ENCODE data around the gene AGBL2.
"Not testable (repeated sequence)": the region's sequence is repeated elsewhere in the genome, so short reads cannot be mapped to it uniquely, and the experiment has no call there.

Gene AGBL2, protein sequence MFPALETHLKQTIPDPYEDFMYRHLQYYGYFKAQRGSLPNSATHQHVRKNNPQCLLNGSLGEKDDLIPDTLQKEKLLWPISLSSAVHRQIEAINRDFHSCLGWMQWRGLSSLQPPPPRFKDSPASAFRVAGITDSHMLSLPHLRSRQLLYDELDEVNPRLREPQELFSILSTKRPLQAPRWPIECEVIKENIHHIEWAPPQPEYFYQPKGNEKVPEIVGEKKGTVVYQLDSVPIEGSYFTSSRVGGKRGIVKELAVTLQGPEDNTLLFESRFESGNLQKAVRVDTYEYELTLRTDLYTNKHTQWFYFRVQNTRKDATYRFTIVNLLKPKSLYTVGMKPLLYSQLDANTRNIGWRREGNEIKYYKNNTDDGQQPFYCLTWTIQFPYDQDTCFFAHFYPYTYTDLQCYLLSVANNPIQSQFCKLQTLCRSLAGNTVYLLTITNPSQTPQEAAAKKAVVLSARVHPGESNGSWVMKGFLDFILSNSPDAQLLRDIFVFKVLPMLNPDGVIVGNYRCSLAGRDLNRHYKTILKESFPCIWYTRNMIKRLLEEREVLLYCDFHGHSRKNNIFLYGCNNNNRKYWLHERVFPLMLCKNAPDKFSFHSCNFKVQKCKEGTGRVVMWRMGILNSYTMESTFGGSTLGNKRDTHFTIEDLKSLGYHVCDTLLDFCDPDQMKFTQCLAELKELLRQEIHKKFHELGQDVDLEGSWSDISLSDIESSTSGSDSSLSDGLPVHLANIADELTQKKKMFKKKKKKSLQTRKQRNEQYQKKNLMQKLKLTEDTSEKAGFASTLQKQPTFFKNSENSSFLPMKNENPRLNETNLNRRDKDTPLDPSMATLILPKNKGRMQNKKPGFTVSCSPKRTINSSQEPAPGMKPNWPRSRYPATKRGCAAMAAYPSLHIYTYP

DNA sequence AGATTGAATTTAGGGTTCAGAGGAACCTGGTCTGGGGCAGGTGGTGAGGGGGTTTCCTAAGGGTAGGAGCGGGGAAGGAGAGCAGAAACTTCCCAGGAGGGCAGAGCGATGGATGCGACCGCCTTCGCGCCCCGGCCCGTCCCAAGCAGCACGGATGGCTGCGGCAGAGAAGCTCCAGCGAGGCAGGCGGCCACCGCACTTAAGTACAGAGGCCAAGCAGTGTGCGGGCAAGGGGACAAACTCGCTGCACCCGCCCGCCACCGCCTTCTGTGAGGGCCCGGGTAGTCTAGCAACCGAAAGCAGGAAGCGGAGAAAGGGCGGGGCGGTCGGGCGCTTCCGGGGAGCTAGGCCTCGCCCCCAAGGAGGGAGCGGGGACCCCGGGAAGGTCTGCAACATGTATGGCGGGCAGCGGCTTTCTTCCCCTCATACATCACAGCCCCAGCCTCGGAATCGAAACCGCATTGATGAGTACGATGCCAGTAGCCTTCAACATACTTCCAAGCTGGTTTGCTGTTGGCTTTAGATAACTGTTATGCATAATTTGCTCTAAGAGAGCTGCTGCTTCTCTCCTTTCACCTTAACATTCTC, at the start of gene AGBL2:
TSS of gene AGBL2 (minus strand) at position 288 of the 588 bp plus-strand sequence. CDS start 719 bp downstream, outside the sequence.
- no peak for FAIRE-seq

DNA sequence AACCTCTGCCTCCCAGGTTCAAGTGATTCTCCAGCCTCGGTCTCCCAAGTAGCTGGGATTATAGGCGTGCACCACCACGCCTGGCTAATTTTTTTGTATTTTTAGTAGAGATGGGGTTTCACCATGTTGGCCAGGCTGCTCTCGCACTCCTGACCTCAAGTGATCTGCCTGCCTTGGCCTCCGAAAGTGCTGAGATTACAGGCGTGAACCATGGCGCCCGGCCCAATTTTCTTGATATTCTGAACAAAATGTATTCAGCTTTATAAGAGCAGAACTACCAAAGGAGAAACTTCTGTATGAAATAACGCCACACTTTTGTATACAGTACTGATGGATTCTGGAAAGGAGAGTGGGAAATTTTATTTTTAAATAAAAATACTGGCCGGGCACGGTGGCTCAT, 44.1 kb upstream of the AGBL2 start:
- FAIRE-seq, result not testable (repeated sequence)

DNA sequence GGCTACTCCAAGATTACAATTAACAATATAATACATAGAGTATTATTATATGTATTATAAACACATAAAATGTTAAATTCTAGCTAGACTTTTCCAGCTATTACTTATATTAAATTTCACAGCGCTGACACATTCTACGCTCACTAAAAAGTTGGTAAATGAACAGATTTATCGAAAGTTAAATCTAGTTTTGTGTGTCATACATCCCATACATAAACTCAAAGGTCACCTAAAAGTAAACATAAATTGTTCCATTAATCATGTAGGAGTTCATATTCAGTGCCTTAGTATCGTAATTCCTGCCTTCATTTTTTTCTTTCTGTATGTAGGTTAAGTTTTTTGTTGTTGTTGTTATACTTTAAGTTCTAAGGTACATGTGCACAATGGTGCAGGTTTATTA, 41.0 kb upstream of the AGBL2 start:
- FAIRE-seq, result no peak

DNA sequence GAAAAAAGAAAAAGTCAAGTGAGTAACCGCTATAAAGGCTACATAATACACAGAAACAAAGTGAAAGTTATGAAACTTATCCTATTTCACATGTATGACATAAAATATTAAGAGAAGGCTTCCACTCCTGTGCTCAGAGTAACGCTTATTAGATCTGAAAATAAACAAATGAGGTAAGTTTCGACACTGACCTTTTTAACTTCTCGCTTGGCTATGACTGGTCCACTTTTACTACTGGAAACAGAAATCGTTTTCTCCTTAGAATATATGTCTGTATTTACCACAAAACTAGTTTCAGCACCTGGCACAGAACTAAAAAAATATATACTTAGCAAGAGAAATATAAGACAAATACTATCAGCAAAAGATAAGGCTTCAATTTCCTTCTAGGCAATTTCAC, 35.6 kb upstream of the AGBL2 start:
- no peak for FAIRE-seq

DNA sequence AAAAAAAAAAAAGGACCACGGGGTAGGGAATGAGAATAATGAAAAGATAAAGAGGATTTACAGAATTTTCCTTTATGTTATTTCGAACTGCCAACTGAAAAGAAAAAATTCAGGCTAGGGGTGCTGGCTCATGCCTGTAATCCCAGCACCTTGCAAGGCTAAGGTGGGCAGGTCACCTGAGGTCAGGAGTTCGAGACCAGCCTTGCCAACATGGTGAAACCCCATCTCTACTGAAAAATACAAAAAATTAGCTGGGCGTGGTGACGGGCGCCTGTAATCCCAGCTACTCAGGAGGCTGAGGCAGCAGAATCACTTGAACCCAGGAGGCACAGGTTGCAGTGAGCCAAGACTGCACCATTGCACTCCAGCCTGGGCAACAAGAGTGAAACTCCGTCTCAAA, 27.3 kb upstream of the AGBL2 start:
- not testable (repeated sequence) for FAIRE-seq

DNA sequence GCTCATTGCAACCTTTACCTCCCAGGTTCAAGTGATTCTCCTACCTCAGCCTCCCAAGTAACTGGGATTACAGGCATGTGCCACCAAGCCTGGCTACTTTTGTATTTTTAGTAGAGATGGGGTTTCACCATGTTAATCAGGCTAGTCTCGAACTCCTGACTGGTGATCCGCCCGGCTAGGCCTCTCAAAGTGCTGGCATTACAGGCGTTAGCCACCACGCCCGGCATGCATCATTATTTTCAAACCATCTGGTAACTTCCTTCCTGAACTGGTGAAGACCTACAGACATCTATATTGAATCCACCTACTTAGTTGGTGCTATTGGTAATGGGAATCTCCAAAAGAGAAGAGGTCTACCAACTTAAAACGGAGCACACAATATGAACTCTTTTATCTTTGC, 22.6 kb upstream of the AGBL2 start:
- FAIRE-seq, result not testable (repeated sequence)

DNA sequence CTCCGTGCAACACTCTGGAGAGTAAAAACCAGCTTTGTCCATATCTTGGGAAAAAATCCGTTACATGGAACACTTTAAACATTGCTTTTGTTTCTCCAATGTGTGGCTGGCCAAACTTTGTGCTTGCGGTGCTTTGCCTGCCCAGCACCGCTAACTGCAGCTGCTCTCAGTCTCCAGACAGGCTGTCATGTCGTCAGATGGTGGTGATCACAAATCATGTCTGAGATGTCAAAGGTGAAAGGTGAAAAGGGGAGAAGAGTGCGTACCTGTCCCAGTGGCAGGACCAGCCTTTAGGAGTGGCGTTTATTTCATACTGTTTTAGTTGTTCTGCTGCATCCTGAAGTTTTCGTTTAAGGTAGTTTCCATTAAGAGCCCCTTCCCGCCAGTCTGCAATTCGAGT, 17.1 kb upstream of the AGBL2 start:
- FAIRE-seq, result no peak

DNA sequence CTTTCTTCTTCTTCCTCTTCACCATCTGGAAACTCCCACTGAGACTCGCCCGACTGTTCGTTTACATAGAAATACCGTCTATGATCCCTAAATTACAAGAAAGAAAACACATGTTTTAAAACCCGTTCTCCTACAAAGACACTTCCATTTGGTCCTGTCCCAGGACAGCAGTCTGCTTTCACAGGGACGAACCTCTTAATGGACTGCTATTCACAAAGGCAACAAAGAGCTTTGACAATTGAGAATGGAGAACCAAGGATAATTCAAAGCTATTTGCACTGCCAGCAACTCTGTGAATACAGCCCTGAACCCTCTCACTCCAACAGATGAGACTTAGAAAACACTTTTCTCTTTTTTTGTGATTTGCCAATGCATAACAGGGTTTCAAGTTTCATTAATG, 16.3 kb upstream of the AGBL2 start:
- no peak for FAIRE-seq

DNA sequence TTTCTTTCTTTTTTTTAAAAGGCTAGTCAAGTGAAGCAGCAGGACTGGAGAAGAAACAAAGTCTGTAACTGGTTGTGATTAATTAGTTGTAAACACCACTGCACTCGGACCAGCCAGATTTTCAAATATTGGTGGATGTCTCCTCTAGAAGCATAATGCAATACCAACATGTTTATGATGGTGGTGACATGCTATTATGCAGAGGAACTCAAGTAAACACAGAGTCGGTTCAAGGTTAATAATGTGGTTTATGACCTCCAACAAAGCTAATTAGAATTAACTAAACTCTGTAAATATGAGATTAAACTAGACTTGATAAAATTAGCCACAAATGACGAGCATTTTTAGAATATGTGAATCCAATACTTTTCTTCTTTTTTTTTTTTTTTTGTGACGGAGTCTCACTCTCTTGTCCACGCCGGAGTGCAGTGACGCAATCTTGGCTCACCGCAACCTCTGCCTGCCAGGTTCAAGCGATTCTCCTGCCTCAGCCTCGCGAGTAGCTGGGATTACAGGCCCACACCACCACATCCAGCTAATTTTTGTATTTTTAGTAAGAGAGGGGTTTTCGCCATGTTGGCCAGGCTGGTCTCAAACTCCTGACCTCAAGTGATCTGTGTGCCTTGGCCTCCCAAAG, 11.8 kb upstream of the AGBL2 start:
- no peak for FAIRE-seq

DNA sequence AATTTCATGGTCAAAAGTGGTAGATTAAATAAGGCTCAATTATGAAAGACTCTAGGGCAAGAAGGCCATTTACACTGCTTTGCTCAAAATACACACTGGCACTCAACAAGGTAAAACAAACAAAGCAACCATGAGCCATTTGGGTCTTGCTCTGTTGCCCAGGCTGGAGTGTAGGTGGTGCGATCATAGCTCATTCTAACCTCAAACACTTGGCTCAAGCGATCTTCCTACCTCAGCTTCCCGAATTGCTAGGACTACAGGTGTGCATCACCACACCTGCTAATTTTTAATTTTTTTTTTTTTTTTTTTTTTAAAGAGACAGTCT, 10.9 kb upstream of the AGBL2 start:
- no peak for FAIRE-seq

DNA sequence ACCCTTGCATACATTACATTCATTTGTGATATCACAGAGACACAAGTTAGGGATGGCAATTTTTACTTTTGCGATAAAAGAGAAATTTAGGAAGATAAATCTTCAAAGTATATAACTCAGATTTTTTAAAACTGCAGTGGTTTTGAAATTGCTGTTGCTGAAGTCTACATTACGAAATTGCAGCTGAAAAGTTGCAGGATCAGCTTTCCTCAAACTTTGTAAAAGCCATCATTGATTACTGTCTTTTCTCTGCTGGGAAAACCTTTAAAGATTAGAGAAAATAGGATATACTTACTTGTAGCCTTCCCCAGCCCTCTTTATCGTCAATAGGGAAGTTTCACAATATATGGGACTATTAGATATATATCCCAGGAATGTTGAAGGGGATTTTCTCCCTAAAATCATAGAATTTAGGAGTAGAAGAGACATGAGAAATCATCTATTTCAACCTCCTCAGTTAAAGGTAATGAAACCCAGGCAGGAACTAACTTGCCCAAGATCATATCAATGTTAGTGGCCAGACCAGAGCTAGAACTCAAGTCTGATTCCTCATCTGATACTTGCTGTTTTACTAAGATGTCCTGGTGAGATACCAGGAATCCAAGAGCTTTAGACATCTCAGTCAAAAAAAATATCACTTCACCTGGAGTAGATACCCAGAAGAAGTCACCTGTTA, 10.4 kb upstream of the AGBL2 start:
- no peak for FAIRE-seq

DNA sequence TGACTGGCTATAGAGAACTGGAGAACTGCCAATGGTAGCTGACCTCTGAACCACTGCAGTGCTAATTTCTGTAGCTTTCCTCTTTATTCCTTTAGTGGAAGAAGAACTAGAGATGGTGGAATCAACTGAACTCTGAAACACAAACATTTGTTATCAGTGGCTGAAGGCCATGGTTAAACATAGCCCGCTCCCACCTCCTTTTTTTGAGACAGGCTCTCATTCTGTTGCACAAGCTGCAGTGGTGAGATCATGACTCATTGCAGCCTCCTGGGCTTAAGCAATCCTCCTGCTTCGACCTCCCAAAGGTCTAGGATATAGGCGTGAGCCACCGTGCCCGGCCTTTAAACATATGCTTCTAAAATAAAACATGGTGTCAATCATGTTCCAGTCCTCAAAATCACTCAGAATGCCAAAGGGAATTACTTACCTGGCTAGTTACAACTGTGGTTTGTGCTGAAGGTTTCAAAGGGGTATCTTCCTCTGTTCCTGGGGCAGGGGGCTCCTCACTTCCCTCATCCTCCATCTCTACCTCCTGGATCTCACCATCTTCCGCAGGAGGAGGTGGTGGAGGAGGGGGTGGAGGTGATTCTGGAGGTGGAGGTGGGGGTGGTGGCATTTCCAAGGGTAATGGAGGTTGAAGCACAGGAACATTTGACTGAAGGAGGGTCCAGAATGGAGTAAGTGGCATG, 9.0 kb upstream of the AGBL2 start:
- FAIRE-seq, result no peak

DNA sequence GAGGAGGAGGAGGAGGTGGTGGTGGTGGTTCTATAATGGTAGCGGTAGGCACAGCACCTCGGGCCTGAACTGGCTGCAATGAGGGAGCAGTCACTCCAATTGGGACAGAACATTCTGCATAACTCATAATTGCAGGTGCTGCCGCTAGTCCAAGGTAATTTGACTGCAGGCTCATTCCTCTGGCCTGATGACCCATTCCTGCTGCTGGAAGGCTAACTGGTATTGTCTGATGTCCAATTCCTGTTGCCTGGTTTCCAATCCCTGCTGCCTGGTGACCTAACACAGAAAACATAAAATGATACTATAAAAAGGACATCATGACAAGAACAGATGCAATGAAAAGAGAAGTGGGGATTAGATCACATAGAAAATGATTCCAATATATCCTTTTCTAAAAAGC, 7.9 kb upstream of the AGBL2 start:
- FAIRE-seq, result no peak

DNA sequence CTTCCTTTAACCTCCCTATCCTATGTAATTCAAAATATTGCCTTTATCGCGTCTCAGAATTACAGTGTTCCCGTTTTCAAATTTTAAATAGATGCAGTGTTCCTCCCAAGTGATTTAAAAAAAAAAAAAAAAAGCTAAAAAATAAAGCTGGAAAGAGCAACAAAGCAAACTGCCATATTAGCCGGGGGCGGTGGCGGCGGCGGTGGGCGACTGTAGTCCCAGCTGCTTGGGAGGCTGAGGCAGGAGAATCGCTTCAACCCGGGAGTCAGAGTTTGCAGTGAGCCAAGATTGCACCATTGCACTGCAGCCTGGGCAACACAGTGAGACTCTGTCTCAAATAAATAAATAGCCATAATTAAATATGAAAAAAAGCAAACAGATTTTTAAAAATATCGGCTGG, 5.5 kb upstream of the AGBL2 start:
- FAIRE-seq, result no peak

DNA sequence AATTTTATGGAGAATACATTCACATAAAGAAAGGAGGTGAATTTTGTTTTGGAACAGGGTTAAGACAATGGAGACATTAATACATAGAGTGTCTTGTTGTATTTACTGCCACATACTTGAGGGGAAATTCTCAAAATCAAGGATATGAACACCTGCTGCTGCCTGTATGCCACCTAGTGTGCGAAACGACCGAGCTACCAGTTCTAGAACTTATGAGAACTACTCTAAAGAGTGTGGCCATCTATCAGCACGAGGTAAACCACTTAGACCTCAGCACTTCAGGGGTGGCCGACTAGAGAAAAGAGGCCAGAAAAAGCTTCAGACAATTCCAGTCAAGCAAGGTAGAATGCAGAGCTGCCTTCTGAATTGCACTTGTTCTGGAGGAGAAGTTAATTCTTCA, 1.5 kb upstream of the AGBL2 start:
- no peak for FAIRE-seq

DNA sequence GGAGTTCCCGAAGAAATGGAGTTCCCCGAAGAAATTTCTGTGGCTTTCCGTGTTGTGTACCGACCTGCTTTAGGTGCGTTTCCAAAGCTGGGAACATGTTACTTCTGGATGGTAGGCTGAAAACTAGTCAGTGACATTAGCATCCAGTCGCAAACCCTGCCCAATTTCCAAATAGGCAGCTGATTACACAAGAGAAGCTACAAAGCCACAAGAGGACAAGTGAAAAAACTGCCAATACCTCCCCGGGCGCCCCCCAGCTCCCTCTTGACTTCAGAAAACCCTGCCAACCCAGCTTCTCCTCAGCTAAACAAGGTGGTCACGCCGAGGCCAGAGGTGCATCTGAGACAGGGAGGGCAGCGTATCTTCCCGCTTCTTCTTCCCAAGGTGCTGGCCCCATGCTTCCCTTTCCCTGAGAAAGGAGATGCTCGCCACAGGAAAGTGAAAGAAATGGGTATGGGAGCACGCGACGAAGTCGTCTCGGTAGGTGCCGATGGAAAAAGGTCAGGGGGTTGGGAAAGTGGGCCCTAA, 551 bp downstream of the AGBL2 start:
- no peak for FAIRE-seq

DNA sequence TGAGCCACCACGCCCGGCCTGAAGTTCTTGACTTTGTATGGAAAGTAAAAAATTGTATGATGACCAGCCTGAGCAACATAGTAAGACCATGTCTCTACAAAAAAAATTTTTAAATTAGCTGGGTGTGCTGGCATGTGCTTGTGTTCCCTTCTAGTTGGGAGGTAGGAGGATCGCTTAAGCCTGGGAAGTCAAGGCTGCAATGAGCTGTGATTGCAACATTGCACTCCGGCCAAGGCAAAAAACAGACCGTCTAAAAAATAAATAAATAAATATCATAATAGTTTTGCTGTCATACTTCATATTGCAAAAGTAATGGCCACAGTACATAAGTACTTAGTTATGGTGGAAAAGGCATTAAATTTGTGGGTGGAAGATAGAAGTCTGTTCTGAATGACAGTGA, 3.4 kb downstream of the AGBL2 start:
- FAIRE-seq, result no peak

DNA sequence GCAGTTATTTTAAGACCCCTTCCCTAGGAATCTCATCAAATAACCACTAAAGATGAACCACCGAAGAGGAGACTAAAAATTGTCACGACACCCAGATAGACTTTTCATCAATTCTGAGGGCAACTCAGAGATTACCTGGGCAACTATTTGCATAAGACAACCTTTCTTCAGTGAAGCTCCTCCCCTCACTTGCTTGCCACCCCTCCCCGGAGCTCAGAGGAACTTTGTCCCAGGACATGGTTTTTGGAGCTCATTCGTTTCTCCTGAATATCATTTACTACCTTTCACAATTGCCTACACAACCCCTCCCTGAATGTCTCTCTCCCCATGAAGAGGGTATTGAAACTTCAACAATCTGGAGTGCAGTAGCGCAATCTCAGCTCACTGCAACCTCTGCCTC, 3.9 kb downstream of the AGBL2 start:
- FAIRE-seq, result no peak

DNA sequence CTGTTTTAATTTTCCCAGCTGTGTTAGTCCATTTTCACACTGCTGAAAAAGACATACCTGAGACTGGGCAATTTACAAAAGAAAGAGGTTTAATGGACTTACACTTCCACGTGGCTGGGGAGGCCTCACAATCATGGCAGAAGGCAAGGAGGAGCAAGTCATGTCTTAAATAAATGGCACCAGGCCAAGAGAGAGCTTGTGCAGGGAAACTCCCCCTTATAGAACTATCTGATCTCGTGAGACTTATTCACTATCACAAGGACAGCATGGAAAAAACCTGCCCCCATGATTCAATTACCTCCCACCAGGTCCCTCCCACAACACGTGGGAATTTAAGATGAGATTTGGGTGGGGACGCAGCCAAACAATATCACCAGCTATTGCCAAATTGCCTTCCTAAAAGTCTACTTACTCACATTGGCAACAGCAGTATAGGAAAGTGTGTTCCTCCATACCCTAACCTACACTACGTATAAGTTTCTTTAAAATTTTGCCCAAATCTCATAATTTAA, 7.8 kb downstream of the AGBL2 start:
- not testable (repeated sequence) for FAIRE-seq

DNA sequence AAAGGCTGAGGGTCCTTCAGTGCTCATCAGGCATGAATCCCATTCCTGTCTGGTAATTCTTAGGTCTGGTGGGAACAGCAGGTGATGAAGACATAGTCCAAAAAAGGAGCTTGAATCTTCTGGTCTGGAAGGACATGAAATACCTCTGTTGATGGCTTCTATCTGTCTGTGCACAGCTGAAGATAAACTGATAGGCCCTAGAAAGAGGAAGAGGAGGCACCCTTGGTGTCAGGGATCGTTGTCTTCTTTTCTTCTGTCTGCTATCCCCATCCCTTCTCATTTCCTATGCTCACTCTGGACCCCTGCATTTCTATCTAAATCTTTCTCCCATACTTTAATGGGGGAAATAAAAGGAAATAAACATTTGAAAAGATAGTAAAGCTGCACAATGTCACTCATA, 9.4 kb downstream of the AGBL2 start:
- FAIRE-seq, result no peak

DNA sequence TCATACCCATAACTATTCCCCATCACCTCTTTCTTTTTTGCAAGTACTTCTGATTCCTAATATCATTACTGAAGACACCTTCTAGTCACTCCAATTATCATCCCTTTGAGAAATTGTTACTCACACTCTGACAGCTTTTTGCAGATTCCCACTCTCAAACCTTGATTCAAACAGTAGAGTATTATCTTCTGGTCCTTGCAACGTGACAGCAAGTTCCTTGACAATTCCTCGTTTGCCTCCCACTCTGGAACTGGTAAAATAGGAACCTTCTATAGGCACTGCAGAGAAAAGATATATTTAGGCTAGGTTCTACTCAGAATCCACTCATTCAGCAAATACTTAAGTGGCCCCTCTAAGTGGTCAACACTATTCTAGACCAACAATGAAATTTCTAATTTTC, 23.2 kb downstream of the AGBL2 start:
- FAIRE-seq, result no peak

DNA sequence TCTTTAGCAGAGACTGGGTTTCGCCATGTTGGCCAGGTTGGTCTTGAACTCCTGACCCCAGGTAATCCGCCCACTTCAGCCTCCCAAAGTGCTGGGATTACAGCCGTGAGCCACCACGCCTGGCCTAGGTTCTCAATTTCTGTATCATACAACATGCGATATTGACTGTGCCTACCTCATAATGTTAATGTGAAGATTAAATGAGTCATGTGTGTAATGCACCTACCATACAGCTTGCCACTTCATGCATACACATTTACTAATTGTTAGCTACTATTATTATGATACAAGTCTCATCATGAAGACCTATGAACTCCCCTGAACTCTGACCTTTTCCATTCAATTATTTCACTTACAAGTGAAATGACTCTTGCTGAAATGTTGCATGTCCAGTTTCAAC, 25.7 kb downstream of the AGBL2 start:
- no peak for FAIRE-seq
